GM18951 (cell line): ENCODE results near the gene SERPINB5.

Experiments
- POLR2A ChIP-seq: IDR thresholded peaks from 4 replicates; pipeline ENCODE4 v1.6.1; 2011; ENCODE audit warnings: mild to moderate bottlenecking; ENCODE audit not compliant: insufficient read length, insufficient read depth; ENCODE audit errors: extremely low read depth
- in situ Hi-C: fragments of 300-500 bp; cut with MboI; formaldehyde crosslinking; loops from one replicate; pipeline ENCODE4 v1.12.0; 2022; ENCODE audit warnings: low sequenced_read_pairs, mixed read lengths, inconsistent platforms; ENCODE audit not compliant: unreplicated experiment

The SERPINB5 gene

DNA sequence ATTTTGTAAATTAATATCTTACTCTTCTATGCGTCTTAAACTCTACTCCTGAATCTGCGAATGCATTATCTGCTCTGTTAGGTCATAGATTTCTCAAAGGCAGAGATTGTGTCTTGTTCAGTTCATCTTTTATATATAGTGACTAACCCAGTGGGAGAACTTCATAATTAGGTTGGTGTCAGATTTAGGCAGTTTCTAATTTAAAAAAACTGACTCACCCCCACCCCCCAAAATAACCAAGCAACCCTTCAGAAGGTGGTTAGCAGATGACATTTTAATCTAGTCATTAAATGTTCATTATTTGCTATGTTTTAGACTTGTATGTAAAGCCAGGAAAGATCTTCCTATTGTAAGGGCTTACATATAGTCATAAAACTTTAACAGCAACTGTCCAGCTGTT, 75.8 kb downstream of the SERPINB5 start:
- TF ChIP-seq POLR2A, result no peak
- in situ Hi-C loops, result no loop called here

DNA sequence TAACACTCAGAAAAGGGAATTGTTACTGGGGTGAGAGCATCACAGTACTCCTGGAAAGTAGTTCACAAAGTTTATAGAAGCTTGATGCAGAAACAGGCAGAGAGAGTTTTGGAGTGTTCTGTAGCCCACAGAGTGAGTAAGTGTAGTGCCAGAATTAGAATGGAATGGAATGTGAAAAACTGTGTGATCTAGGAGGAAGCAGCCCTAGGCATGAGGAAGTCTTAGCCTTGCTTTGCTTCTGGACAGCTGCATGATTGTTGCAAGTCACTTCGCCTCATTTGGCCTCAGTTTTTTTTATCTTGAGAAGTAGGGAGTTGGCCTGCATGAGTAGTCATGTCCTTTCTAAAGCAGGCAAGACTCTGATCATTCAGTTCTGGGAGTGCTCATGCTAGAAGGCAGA, 76.3 kb downstream of the SERPINB5 start:
- in situ Hi-C loops, result no loop called here
- no peak for TF ChIP-seq POLR2A
